Thoracic aorta endothelial cell (primary cell): ENCODE data around the gene ERG. TPM values are rescaled to one million over a fixed set of nuclear protein-coding genes. Genes with fewer than 3 reads are reported as not detected.

Experiments used
- small RNA-seq: library from RNA; depleted of rRNA; stranded (forward); fragments of <200 nt; gene quantifications from one replicate; pipeline ENCODE3, GENCODE V24; 2012
- total RNA-seq: library from RNA; depleted of rRNA; stranded (reverse); fragments of >200 nt; gene quantifications from 2 replicates; pipeline ENCODE4 v1.2.3, GENCODE V29; 2012

The ERG gene, protein sequence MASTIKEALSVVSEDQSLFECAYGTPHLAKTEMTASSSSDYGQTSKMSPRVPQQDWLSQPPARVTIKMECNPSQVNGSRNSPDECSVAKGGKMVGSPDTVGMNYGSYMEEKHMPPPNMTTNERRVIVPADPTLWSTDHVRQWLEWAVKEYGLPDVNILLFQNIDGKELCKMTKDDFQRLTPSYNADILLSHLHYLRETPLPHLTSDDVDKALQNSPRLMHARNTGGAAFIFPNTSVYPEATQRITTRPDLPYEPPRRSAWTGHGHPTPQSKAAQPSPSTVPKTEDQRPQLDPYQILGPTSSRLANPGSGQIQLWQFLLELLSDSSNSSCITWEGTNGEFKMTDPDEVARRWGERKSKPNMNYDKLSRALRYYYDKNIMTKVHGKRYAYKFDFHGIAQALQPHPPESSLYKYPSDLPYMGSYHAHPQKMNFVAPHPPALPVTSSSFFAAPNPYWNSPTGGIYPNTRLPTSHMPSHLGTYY
- 143 and 150 TPM in 2 replicates for total RNA-seq

DNA sequence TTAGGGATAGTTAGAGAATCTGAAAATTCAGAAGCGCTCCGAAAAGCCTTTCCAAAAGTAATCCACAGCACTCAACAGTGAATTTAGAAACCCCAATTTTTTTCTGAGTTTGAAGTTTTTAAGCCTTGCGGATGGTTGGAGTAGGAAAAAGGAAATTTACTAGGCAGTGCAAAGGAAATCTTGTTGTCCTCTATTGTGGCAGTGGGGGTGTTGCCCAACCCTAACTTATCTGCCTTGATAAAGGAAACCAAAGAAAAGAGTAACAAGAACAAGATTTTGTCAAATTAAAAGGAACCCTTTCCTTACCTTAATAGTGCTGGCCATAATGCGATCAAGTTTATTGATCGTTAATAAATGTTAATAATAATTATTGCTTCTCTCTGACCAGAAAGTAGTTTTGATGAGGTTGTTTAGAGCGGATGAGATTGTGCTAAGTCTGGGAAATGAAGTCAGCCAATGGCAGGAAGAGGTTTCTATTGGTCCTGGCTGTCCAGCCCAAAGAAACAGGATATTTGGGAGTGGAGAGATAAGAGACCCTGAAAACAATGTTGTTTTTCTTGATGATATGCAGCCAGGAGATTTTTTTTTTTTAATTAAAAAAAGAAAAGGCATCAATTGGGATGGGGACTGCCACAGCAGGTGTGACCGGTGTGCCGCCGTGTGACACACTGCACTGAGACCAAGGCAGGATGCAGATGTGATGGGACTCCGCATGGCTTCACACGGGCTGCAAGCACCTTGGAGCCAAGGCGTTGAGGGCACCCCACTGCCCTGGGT lies at the start of gene ERG:
Gene ERG (minus strand): TSS at position 421 of the 777 bp plus-strand sequence. CDS start 97 bp downstream, at position 324.

Small RNAs within 50 kb of the gene (small RNA-seq; reads per million reads assigned to genes)
- not detected for gene SNRPGP13

Other genes starting within 250 kb of the ERG start
- 0.13 and 0.50 TPM in 2 replicates for gene KCNJ15, start 241.5 kb downstream of the ERG start, total RNA-seq